OCI-LY3 (cell line): ENCODE data around the gene APOBEC3B.

Experiments
- H2AFZ ChIP-seq: fragments of 200-600, 300-600 bp; shearing (Covaris generic); 2 replicates; pipeline ENCODE4 v1.6.0; 2014; ENCODE audit warnings: antibody characterized with exemption, low read depth, low read length
- H3K27ac ChIP-seq: fragments of 200-600, 300-600 bp; sonication (generic); 2 replicates; pipeline ENCODE4 v1.5.1; 2014; ENCODE audit warnings: mild to moderate bottlenecking, low read length, moderate library complexity, mixed read lengths
- H3K27me3 ChIP-seq: fragments of 200-600, 300-600 bp; sonication (generic); 2 replicates; pipeline ENCODE4 v1.6.1; 2014; ENCODE audit warnings: low read depth, low read length, mixed read lengths
- H3K36me3 ChIP-seq: fragments of 200-600, 300-600 bp; sonication (generic); replicated peaks from 2 replicates; pipeline ENCODE3; 2014; ENCODE audit warnings: low read depth, low read length, mixed read lengths
- H3K4me1 ChIP-seq: fragments of 300-600, 200-600 bp; sonication (generic); 2 replicates; pipeline ENCODE4 v1.6.1; 2014; ENCODE audit warnings: low read length, mixed read lengths
- H3K4me2 ChIP-seq: fragments of 200-600, 300-600 bp; sonication (generic); 2 replicates; pipeline ENCODE4 v1.6.1; 2014; ENCODE audit warnings: low read length, mixed read lengths
- H3K4me3 ChIP-seq: fragments of 300-600, 200-600 bp; sonication (generic); 2 replicates; pipeline ENCODE4 v1.5.1; 2014; ENCODE audit warnings: antibody characterized with exemption, mild to moderate bottlenecking, low read length, moderate library complexity
- H3K79me2 ChIP-seq: fragments of 300-600, 200-600 bp; shearing (Covaris generic); 2 replicates; pipeline ENCODE4 v1.6.1; 2014; ENCODE audit warnings: mild to moderate bottlenecking, low read length, mixed read lengths
- H3K9ac ChIP-seq: fragments of 300-600, 200-600 bp; shearing (Covaris generic); 2 replicates; pipeline ENCODE4 v1.6.0; 2014; ENCODE audit warnings: mild to moderate bottlenecking, low read length, moderate library complexity
- H3K9me3 ChIP-seq: fragments of 200-600, 300-600 bp; shearing (Covaris generic); 2 replicates; pipeline ENCODE4 v1.6.1; 2014; ENCODE audit warnings: low read length, mixed read lengths; ENCODE audit not compliant: insufficient read depth
- H4K20me1 ChIP-seq: fragments of 200-600, 300-600 bp; sonication (generic); 2 replicates; pipeline ENCODE4 v1.6.1; 2016; ENCODE audit warnings: low read length, mixed read lengths; ENCODE audit not compliant: insufficient read depth
- EZH2phosphoT487 ChIP-seq: fragments of 200-600 bp; shearing (Covaris generic); IDR thresholded peaks from 2 replicates; pipeline ENCODE4 v1.6.1; 2018; ENCODE audit warnings: antibody characterized with exemption, mixed run types, low read depth
- TF ChIP-seq, protein P1 (sequence below): fragments of 200-600, 300-600 bp; sonication (generic); IDR thresholded peaks from 2 replicates; pipeline ENCODE4 v1.5.1; 2014; ENCODE audit warnings: antibody characterized with exemption, low read length, low read depth

Gene APOBEC3B

DNA sequence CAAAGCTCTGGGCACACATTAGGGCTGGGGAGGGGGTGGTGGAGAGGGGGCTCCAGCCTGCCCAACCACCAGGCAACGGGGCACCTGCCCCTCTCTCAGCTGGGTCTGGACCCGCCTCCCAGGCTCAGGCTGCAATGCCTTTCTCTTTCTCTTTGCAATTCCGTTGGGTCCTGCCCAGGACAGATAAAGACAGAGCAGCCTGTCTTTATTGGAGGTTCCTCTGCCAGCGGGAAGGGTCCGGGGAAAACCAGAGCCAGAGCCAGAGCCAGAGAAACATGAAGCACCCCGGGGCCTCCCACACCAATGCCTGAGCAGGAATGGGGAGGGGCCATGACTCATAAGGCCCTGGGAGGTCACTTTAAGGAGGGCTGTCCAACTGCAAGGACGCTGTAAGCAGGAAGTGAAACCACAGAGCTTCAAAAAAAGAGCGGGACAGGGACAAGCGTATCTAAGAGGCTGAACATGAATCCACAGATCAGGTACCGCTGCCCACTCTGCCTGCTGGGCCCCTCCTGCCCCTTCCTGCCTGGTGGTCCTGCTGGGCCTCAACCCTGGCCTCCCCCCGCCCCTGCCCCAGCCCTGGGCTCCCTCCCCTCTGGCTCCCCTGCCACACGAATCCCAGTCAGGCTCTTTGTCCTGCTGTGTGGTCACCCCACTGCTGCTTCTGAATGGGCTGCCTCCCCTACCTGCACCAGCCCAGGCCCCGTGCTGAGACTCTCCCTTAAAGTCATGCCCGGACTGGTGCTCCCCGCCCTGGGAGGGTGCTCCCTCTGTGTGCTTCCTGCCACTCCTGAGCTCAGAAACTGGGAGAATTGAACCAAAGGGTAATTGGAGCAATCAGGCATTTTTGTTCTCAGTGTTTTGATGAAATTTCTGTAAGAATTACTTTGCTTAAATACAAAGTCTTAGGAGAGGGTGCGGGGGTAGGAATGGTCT, at the start of gene APOBEC3B:
Gene APOBEC3B (plus strand): TSS at position 356 of the 936 bp plus-strand sequence. CDS start 107 bp downstream, at position 463.
- H3K27me3 ChIP-seq = no peaks in the 10 kb centered on the region
- H3K9me3 ChIP-seq = no peaks in the 10 kb centered on the region
- H3K79me2 ChIP-seq = peaks cover 4% of the 10 kb centered on the region; the same call in 1 of the 2 replicates
- H3K4me2 ChIP-seq = peak within 1 kb of the TSS; percentile 80
- H2AFZ ChIP-seq = peak within 1 kb of the TSS; percentile 1; the same call in 1 of the 2 replicates
- H3K36me3 ChIP-seq = no peaks in the 10 kb centered on the region
- peak within 1 kb of the TSS; percentile 84 for H3K27ac ChIP-seq
- H3K4me1 ChIP-seq = peaks cover 65% of the 10 kb centered on the region
- H3K4me3 ChIP-seq = peak within 1 kb of the TSS; percentile 73
- no peak for TF ChIP-seq EZH2phosphoT487
- TF ChIP-seq, protein P1, sequence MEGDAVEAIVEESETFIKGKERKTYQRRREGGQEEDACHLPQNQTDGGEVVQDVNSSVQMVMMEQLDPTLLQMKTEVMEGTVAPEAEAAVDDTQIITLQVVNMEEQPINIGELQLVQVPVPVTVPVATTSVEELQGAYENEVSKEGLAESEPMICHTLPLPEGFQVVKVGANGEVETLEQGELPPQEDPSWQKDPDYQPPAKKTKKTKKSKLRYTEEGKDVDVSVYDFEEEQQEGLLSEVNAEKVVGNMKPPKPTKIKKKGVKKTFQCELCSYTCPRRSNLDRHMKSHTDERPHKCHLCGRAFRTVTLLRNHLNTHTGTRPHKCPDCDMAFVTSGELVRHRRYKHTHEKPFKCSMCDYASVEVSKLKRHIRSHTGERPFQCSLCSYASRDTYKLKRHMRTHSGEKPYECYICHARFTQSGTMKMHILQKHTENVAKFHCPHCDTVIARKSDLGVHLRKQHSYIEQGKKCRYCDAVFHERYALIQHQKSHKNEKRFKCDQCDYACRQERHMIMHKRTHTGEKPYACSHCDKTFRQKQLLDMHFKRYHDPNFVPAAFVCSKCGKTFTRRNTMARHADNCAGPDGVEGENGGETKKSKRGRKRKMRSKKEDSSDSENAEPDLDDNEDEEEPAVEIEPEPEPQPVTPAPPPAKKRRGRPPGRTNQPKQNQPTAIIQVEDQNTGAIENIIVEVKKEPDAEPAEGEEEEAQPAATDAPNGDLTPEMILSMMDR = no peak
- no peaks in the 10 kb centered on the region for H4K20me1 ChIP-seq
- H3K9ac ChIP-seq = peak within 1 kb of the TSS; percentile 71

DNA sequence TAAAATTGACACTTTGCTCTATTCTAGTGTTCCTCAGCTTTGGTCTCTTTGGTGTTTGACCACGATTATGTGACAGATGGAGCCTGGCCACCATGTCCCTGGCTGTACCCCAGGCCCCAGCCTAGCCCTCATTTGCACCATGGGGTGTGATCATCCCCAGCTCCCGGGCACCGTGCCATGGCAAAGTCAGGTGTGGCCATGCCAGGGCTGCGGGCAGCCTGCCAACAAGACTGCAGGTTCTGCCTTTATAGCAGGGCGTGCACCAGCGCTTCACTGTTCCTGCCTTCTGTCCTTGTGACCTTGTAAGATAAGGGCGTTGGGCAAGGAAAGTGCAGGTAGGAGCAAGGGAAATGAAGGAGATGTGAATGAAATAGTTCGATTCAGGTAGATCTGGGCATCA, 47.1 kb upstream of the APOBEC3B start:
- no peak overlapping the region for H3K4me2 ChIP-seq
- TF ChIP-seq EZH2phosphoT487 = no peak
- TF ChIP-seq, protein P1 = no peak
- H3K79me2 ChIP-seq = no peaks in the 10 kb centered on the region

DNA sequence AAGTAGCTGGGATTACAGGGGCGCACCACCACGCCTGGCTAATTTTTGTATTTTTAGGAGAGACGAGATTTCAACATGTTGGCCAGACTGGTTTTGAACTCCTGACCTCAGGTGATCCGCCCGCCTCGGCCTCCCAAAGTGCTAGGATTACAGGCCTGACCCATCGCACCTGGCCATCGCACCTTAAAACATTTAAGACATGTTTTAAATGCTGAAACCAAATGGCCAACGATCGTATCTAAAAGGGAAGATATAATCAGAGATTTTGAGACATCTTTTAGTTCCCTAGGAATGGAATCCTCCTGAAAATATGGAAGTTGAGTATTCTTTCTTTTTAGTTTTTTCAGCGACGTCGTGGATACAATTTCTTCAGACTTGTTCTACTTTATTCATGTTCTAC, 46.5 kb upstream of the APOBEC3B start:
- no peaks in the 10 kb centered on the region for H4K20me1 ChIP-seq
- TF ChIP-seq, protein P1 = no peak
- TF ChIP-seq EZH2phosphoT487 = no peak
- no peak overlapping the region for H3K4me3 ChIP-seq
- peaks cover 12% of the 10 kb centered on the region for H3K4me1 ChIP-seq
- no peaks in the 10 kb centered on the region for H3K79me2 ChIP-seq
- no peak overlapping the region for H3K27ac ChIP-seq
- no peaks in the 10 kb centered on the region for H3K36me3 ChIP-seq
- H3K27me3 ChIP-seq = peaks cover 36% of the 10 kb centered on the region
- no peak overlapping the region for H2AFZ ChIP-seq
- H3K9me3 ChIP-seq = no peaks in the 10 kb centered on the region
- no peak overlapping the region for H3K4me2 ChIP-seq
- H3K9ac ChIP-seq = no peak overlapping the region

More for the DNA sequence above, 47.1 kb upstream of the APOBEC3B start:
- Histone ChIP-seq H2AFZ (no peak overlapping the region), H3K9ac (no peak overlapping the region), H4K20me1 (no peaks in the 10 kb centered on the region), H3K36me3 (no peaks in the 10 kb centered on the region), H3K4me3 (no peak overlapping the region), H3K9me3 (no peaks in the 10 kb centered on the region), H3K27ac (no peak overlapping the region), H3K27me3 (peaks cover 35% of the 10 kb centered on the region), H3K4me1 (peaks cover 12% of the 10 kb centered on the region)

DNA sequence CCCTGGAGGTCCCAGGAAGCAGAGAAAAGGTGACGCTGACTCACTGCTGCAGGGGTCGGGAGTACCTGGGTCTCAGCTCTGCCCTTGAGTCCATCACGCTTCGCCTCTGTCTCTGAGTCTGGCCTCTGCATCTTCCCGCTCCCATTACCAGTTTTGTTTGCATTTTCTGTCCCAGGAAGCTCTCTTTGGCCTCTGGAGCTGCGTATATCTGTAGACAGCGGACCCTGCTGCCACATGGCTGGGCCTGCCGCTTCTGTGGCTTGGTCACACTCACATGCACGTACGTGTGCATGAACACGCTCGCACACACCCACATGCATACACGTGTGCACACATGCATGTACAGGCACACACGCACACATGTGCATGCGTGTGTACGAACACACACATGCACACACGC, 45.6 kb upstream of the APOBEC3B start:
- H3K79me2 ChIP-seq = no peaks in the 10 kb centered on the region
- no peaks in the 10 kb centered on the region for H3K9me3 ChIP-seq
- TF ChIP-seq, protein P1 = no peak
- no peak for TF ChIP-seq EZH2phosphoT487
- no peaks in the 10 kb centered on the region for H4K20me1 ChIP-seq
- no peak overlapping the region for H3K9ac ChIP-seq
- H3K4me3 ChIP-seq = no peak overlapping the region
- no peak overlapping the region for H2AFZ ChIP-seq
- H3K36me3 ChIP-seq = no peaks in the 10 kb centered on the region
- peaks cover 36% of the 10 kb centered on the region for H3K27me3 ChIP-seq
- H3K27ac ChIP-seq = no peak overlapping the region
- peaks cover 21% of the 10 kb centered on the region for H3K4me1 ChIP-seq
- H3K4me2 ChIP-seq = no peak overlapping the region
